ENCODE results near the gene C1R.

- TF ChIP-seq, protein P1, sequence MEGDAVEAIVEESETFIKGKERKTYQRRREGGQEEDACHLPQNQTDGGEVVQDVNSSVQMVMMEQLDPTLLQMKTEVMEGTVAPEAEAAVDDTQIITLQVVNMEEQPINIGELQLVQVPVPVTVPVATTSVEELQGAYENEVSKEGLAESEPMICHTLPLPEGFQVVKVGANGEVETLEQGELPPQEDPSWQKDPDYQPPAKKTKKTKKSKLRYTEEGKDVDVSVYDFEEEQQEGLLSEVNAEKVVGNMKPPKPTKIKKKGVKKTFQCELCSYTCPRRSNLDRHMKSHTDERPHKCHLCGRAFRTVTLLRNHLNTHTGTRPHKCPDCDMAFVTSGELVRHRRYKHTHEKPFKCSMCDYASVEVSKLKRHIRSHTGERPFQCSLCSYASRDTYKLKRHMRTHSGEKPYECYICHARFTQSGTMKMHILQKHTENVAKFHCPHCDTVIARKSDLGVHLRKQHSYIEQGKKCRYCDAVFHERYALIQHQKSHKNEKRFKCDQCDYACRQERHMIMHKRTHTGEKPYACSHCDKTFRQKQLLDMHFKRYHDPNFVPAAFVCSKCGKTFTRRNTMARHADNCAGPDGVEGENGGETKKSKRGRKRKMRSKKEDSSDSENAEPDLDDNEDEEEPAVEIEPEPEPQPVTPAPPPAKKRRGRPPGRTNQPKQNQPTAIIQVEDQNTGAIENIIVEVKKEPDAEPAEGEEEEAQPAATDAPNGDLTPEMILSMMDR (conservative IDR thresholded peaks at IDR 0.05; ENCODE audit: low read length): no peak
- TF ChIP-seq EZH2phosphoT487 (IDR thresholded peaks at IDR 0.05; ENCODE audit: borderline replicate concordance, low read depth, low read length): no peak
Measured at GRCh38 chr12:7134396-7135166, 42.3 kb upstream of the C1R start.
